AG04449 (cell line): ENCODE results near the gene CWC22.

Experiments
- CTCF ChIA-PET: fragments of 350-600 bp; formaldehyde crosslinking; extraction: SDS; loops from one replicate; lab custom pipeline; 2021; ENCODE audit warnings: antibody characterized with exemption; lab: Yijun Ruan, JAX
- POLR2A ChIA-PET: fragments of 400-600, 350-600 bp; formaldehyde crosslinking; extraction: SDS; loops from one replicate; lab custom pipeline; 2020; ENCODE audit warnings: antibody characterized with exemption, inconsistent platforms; lab: Yijun Ruan, JAX
- DNase-seq: peaks from one replicate; pipeline ENCODE4 v3.0.0-alpha.2; 2010; ENCODE audit warnings: low read depth, low spot score
- H3K4me3 ChIP-seq: 2 replicates; pipeline ENCODE4 v1.5.1; 2011; ENCODE audit warnings: low read depth, mild to moderate bottlenecking, control low read depth, low read length
- TF ChIP-seq, protein P1 (sequence below): IDR thresholded peaks from one replicate; pipeline ENCODE4 v1.5.1; 2011; ENCODE audit warnings: mild to moderate bottlenecking, moderate library complexity, low read length, control low read depth, inconsistent platforms; ENCODE audit not compliant: insufficient read depth; ENCODE audit errors: missing control alignments

Gene CWC22

DNA sequence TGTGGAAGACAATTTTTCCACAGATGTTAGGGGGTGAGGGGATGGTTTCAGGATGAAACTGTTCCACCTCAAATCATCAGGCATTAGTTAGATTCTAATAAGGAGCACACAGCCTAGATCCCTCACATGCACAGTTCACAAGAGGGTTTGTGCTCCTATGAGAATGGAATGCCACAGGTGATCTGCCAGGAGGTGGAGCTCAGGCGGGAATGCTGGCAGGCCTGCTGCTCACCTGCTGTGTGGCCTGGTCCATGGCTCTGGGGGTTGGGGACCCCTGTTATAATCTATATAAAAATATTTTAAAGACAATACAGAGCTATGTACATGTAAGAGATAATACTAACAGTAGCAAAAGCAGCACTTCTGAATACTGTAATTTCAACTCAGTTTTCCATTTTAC, 19.2 kb downstream of the CWC22 start:
- ChIA-PET CTCF (no interaction called here), POLR2A (no interaction called here)
- no peak overlapping the region for H3K4me3 ChIP-seq
- TF ChIP-seq, protein P1, sequence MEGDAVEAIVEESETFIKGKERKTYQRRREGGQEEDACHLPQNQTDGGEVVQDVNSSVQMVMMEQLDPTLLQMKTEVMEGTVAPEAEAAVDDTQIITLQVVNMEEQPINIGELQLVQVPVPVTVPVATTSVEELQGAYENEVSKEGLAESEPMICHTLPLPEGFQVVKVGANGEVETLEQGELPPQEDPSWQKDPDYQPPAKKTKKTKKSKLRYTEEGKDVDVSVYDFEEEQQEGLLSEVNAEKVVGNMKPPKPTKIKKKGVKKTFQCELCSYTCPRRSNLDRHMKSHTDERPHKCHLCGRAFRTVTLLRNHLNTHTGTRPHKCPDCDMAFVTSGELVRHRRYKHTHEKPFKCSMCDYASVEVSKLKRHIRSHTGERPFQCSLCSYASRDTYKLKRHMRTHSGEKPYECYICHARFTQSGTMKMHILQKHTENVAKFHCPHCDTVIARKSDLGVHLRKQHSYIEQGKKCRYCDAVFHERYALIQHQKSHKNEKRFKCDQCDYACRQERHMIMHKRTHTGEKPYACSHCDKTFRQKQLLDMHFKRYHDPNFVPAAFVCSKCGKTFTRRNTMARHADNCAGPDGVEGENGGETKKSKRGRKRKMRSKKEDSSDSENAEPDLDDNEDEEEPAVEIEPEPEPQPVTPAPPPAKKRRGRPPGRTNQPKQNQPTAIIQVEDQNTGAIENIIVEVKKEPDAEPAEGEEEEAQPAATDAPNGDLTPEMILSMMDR, result no peak
- no peak for DNase-seq

DNA sequence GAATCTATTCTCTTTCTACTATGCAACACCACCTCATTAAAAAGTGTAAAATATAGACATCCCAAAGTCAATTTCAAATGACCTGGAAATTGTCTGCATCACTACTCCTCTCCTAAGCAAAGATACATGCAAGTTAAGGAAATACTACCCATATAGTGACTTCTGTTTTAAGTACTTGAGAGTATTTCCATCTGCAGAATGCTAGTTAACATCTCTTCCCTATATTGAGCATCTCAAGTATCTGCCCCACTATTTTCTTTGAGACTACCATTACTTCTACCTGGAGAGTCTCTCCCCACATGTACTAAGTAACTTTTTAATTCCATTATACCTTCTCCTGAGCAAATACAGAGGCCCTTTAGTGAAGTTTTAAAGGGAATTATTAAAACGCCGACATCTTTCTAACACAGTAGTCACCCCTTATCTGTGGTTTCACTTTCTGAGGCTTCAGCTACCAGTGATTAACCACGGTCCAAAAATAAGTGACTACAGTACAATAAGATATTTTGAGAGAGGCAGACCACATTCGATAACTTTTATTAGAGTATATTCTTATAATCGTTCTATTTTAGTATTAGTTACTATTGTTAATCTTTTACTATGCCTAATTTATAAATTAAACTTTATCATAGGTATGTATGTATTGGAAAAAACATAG, 21.8 kb downstream of the CWC22 start:
- TF ChIP-seq, protein P1, result no peak
- CTCF ChIA-PET, result interaction anchor here (1.1 kb wide), 1 partner anchor 11 kb away, joined by 3 read pairs; no protein-coding TSS in a partner anchor
- DNase-seq, result no peak
- POLR2A ChIA-PET, result no interaction called here
- H3K4me3 ChIP-seq, result no peak overlapping the region

DNA sequence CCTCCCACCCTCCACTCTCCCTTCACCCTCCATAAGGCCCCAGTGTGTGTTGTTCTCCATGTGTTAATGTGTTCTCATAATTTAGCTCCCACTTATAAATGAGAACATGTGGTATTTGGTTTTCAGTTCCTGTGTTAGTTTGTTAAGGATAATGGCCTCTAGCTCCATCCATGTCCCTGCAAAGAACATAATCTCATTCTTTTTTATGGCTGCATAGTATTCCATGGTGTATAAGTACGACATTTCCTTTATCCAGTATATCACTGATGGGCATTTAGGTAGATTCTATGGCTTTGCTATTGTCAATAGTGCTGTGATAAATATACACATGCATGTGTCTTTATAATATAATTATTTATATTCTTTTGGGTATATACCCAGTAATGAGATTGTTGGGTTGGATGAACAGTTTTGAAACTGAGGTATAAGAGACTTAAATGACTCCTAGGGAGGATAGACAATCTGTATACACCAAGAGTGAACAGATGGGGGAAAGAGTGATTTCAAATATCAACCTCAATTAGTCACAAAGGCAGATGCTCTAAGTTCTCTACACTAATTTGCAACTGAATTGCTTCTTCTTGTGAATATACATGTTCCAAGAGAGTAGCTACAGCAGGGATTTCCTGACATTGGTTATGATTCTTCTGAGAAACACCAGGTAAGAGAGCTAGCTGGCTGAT, 23.7 kb downstream of the CWC22 start:
- ChIA-PET CTCF (interaction anchor here (1.0 to 1.5 kb wide), 2 partner anchors 8 to 93 kb away, joined by 4 to 5 read pairs; no protein-coding TSS in a partner anchor), POLR2A (no interaction called here)
- no peak overlapping the region for H3K4me3 ChIP-seq
- no peak for DNase-seq
- TF ChIP-seq, protein P1, result no peak

- no peak for DNase-seq
- ChIA-PET CTCF (interaction anchor here (1.2 to 1.4 kb wide), 2 partner anchors 12 to 21 kb away, joined by 3 read pairs; no protein-coding TSS in a partner anchor), POLR2A (no interaction called here)
- no peak overlapping the region for H3K4me3 ChIP-seq
- TF ChIP-seq, protein P1, result no peak
Measured at GRCh38 chr2:179981085-179981484, 26.0 kb downstream of the CWC22 start.

GRCh38 chr2:179974761-179975160, 32.3 kb downstream of the CWC22 start:
- ChIA-PET CTCF (interaction anchor here (1.2 kb wide), 1 partner anchor 27 kb away, joined by 7 read pairs; no protein-coding TSS in a partner anchor), POLR2A (no interaction called here)
- H3K4me3 ChIP-seq, result no peak overlapping the region
- TF ChIP-seq, protein P1, result no peak
- no peak for DNase-seq

- H3K4me3 ChIP-seq, result no peak overlapping the region
- no peak for DNase-seq
- ChIA-PET CTCF (interaction anchor here (1.0 kb wide), 1 partner anchor 111 kb away, joined by 3 read pairs; no protein-coding TSS in a partner anchor), POLR2A (no interaction called here)
- TF ChIP-seq, protein P1, result no peak
Measured at GRCh38 chr2:179966778-179967394, 40.2 kb downstream of the CWC22 start.
